ENCODE data around the gene DNAJC1.

Gene DNAJC1

DNA sequence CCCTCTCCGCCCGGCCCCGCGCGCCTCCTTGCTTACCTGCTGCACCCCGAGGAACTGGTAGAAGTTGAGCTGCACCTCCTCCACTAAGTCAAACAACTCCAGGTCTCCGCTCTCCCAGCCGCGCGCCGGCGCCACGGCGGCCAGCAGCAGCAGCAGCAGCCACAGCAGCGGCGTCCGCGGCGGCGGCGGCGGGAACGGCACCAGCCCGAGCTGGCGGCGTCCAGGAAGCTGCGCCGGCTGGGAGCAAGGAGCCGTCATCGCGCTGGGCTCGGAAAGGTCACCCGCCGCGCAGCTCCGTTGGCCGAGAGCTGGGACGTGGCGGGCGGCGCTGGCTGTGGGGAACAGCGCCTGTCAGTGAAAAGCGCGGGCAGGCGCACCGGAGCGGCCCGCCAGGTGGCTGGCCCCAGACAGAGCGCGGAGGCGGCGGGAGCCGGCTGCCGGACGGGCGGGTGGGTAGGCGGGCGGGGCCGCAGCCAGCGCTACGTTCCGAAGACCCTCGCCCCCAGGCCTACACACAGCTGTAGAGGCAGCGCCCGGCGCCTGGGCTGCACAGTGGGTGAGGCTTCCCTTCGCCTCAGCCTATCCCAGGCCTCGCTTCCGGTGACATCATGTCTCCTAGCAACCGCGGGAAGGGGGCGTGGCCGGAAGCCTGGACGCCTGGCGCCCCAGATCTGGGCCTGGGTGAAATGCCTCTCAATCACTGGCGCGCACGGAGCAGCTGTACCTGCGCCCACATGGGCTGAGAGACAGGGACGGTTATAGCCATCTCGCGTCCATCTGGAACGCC lies at the start of gene DNAJC1:
TSS of gene DNAJC1 (minus strand) at position 554 of the 787 bp plus-strand sequence. CDS start at position 258, 296 bp downstream.
- TF ChIP-seq, protein P1, sequence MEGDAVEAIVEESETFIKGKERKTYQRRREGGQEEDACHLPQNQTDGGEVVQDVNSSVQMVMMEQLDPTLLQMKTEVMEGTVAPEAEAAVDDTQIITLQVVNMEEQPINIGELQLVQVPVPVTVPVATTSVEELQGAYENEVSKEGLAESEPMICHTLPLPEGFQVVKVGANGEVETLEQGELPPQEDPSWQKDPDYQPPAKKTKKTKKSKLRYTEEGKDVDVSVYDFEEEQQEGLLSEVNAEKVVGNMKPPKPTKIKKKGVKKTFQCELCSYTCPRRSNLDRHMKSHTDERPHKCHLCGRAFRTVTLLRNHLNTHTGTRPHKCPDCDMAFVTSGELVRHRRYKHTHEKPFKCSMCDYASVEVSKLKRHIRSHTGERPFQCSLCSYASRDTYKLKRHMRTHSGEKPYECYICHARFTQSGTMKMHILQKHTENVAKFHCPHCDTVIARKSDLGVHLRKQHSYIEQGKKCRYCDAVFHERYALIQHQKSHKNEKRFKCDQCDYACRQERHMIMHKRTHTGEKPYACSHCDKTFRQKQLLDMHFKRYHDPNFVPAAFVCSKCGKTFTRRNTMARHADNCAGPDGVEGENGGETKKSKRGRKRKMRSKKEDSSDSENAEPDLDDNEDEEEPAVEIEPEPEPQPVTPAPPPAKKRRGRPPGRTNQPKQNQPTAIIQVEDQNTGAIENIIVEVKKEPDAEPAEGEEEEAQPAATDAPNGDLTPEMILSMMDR (IDR thresholded peaks at IDR 0.05; ENCODE audit: borderline replicate concordance, insufficient read depth, low read depth, low read length) = no peak
- H3K4me3 ChIP-seq (ENCODE audit: low read depth, low read length) = peak within 1 kb of the TSS; percentile 97

- TF ChIP-seq, protein P1 (IDR thresholded peaks at IDR 0.05; ENCODE audit: borderline replicate concordance, insufficient read depth, low read depth, low read length) = no peak
- no peak overlapping the region for H3K4me3 ChIP-seq (ENCODE audit: low read depth, low read length)
These were observed 49.5 kb upstream of the DNAJC1 start for GRCh38 chr10:22053048-22053447.

- TF ChIP-seq, protein P1 (IDR thresholded peaks at IDR 0.05; ENCODE audit: borderline replicate concordance, insufficient read depth, low read depth, low read length) = no peak
- no peak overlapping the region for H3K4me3 ChIP-seq (ENCODE audit: low read depth, low read length)
These were observed 46.1 kb upstream of the DNAJC1 start for GRCh38 chr10:22049635-22050034.

- H3K4me3 ChIP-seq (ENCODE audit: low read depth, low read length) = no peak overlapping the region
- TF ChIP-seq, protein P1 (IDR thresholded peaks at IDR 0.05; ENCODE audit: borderline replicate concordance, insufficient read depth, low read depth, low read length) = no peak
These were observed 44.3 kb upstream of the DNAJC1 start for GRCh38 chr10:22047812-22048211.

DNA sequence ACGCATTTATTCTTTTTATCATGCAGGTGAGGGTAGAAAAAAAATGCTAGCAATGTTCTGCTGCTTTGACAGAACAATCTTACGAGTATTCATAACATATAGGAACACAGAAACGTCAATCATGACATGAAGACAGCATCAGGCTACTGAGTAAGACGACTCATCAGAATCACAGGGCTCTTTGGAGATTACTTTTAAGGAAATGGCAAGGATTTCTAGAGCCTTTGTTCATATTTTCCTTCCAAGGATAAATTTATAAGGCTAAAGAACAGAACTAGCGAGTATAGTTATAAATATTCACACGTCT lies 39.8 kb upstream of the DNAJC1 start:
- H3K4me3 ChIP-seq (ENCODE audit: low read depth, low read length) = no peak overlapping the region
- TF ChIP-seq, protein P1 (IDR thresholded peaks at IDR 0.05; ENCODE audit: borderline replicate concordance, insufficient read depth, low read depth, low read length) = no peak

GRCh38 chr10:22042557-22043326 lies 39.2 kb upstream of the DNAJC1 start:
- no peak overlapping the region for H3K4me3 ChIP-seq (ENCODE audit: low read depth, low read length)
- TF ChIP-seq, protein P1 (IDR thresholded peaks at IDR 0.05; ENCODE audit: borderline replicate concordance, insufficient read depth, low read depth, low read length) = no peak

All from GM12875 (cell line).